Jurkat, Clone E6-1 (cell line): Measurements from ENCODE around the gene KCNJ9.

Experiments
- DNase-seq: peaks from one replicate; pipeline ENCODE4 v3.0.0-alpha.2; 2011; ENCODE audit warnings: low read depth, low spot score
- H3K4me3 ChIP-seq: 2 replicates; pipeline ENCODE4 v1.5.1; 2011; ENCODE audit warnings: mild to moderate bottlenecking, low read length, control low read depth, moderate library complexity

Gene KCNJ9

GRCh38 chr1:160084771-160085321, 3.5 kb downstream of the KCNJ9 start:
- no peak for DNase-seq
- H3K4me3 ChIP-seq: no peak overlapping the region

- no peak overlapping the region for H3K4me3 ChIP-seq
- DNase-seq: peak; percentile 53
Measured at GRCh38 chr1:160085686-160086455, 4.5 kb downstream of the KCNJ9 start.

- no peak for DNase-seq
- H3K4me3 ChIP-seq: no peak overlapping the region
Measured at GRCh38 chr1:160086456-160086892, 5.1 kb downstream of the KCNJ9 start.

GRCh38 chr1:160087118-160087662, 5.9 kb downstream of the KCNJ9 start:
- no peak overlapping the region for H3K4me3 ChIP-seq
- DNase-seq: no peak

- no peak overlapping the region for H3K4me3 ChIP-seq
- DNase-seq: no peak
Measured at GRCh38 chr1:160089883-160090282, 8.5 kb downstream of the KCNJ9 start.

GRCh38 chr1:160090760-160091159, 9.4 kb downstream of the KCNJ9 start:
- no peak for DNase-seq
- H3K4me3 ChIP-seq: no peak overlapping the region

- no peak for DNase-seq
- no peak overlapping the region for H3K4me3 ChIP-seq
Measured at GRCh38 chr1:160091666-160092223, 10.4 kb downstream of the KCNJ9 start.

GRCh38 chr1:160092366-160093068, 11.2 kb downstream of the KCNJ9 start:
- no peak overlapping the region for H3K4me3 ChIP-seq
- DNase-seq: no peak

- no peak overlapping the region for H3K4me3 ChIP-seq
- no peak for DNase-seq
Measured at GRCh38 chr1:160093069-160093395, 11.7 kb downstream of the KCNJ9 start.

- no peak overlapping the region for H3K4me3 ChIP-seq
- no peak for DNase-seq
Measured at GRCh38 chr1:160093624-160094290, 12.4 kb downstream of the KCNJ9 start.

GRCh38 chr1:160094291-160094625, 12.9 kb downstream of the KCNJ9 start:
- no peak overlapping the region for H3K4me3 ChIP-seq
- no peak for DNase-seq

- no peak overlapping the region for H3K4me3 ChIP-seq
- DNase-seq: no peak
Measured at GRCh38 chr1:160094806-160095205, 13.5 kb downstream of the KCNJ9 start.

GRCh38 chr1:160095382-160096105, 14.2 kb downstream of the KCNJ9 start:
- H3K4me3 ChIP-seq: no peak overlapping the region
- DNase-seq: no peak

- no peak for DNase-seq
- no peak overlapping the region for H3K4me3 ChIP-seq
Measured at GRCh38 chr1:160096274-160097116, 15.2 kb downstream of the KCNJ9 start.

- DNase-seq: no peak
- H3K4me3 ChIP-seq: peak overlapping the region; percentile 88
Measured at GRCh38 chr1:160097151-160097910, 16.0 kb downstream of the KCNJ9 start.

GRCh38 chr1:160097911-160098851, 16.8 kb downstream of the KCNJ9 start, which contains the start of gene IGSF8:
TSS of gene IGSF8 (minus strand) at chr1:160098619. CDS start at chr1:160098472, 147 bp downstream.
- DNase-seq: peak; percentile 90
- peak within 1 kb of the TSS; percentile 88 for H3K4me3 ChIP-seq
